HepG2 (cell line): ENCODE results near the gene SLC36A1. TPM values are rescaled to one million over a fixed set of nuclear protein-coding genes. Genes with fewer than 3 reads are reported as not detected.

Experiments
- ATAC-seq: fragments of 200-7000 bp; cut with Tn5 transposase; 3 replicates; pipeline ENCODE4 v1.9.1; 2020; ENCODE audit warnings: mild to moderate bottlenecking, moderate library complexity
- BruUV-seq: library from RNA; stranded (reverse); fragments of 400-500 nt; replicated peaks from 2 replicates; lab custom pipeline; 2021; lab: Mats Ljungman, UMichigan
- CTCF ChIA-PET: fragments of 300-600 bp; formaldehyde crosslinking; extraction: SDS; loops from one replicate; lab custom pipeline; 2021; ENCODE audit warnings: low total read pairs, inconsistent platforms, low intra/inter-chr PET ratio; lab: Yijun Ruan, JAX
- POLR2A ChIA-PET: fragments of 350-600 bp; sonication (Branson Sonifier 250); formaldehyde crosslinking; loops from one replicate; lab custom pipeline; 2020; ENCODE audit warnings: antibody characterized with exemption, inconsistent platforms; lab: Yijun Ruan, JAX
- DNase-seq: peaks from one replicate; pipeline ENCODE4 v3.0.0-alpha.2; 2015; ENCODE audit warnings: low spot score
- FAIRE-seq: peaks from 3 replicates; lab custom pipeline; 2011; peaks lifted over from hg19 to GRCh38; lab: Jason Lieb, UNC
- H2AFZ ChIP-seq: one replicate; pipeline ENCODE4 v1.6.1; 2011; ENCODE audit warnings: low read length, inconsistent platforms
- H3K27ac ChIP-seq: fragments of 300-600 bp; 3 replicates; pipeline ENCODE4 v1.8.0; 2011; ENCODE audit warnings: mixed run types, mild to moderate bottlenecking, mixed read lengths, low read length, inconsistent platforms; ENCODE audit not compliant: insufficient read depth; ENCODE audit errors: extremely low read length
- H3K27me3 ChIP-seq, 2 experiments: fragments of 200-600 bp in 1 of 2; 2 replicates in 1 of 2; 3 replicates in 1 of 2; pipeline versions ENCODE4 v1.6.0 to v1.8.0; 2011; ENCODE audit warnings: low read length in 2 of 2, mild to moderate bottlenecking in 2 of 2, moderate library complexity in 2 of 2, inconsistent platforms in 1 of 2; ENCODE audit not compliant: insufficient read depth in 2 of 2, control insufficient read depth in 1 of 2
- H3K36me3 ChIP-seq, 2 experiments: fragments of 200-600 bp in 1 of 2; replicated peaks in 1 of 2; 2 replicates in 1 of 2; 3 replicates in 1 of 2; pipeline versions ENCODE4 v1.5.1 to v1.8.0; 2011; ENCODE audit warnings: low read length in 2 of 2, inconsistent platforms in 1 of 2; ENCODE audit not compliant: insufficient read depth in 2 of 2, control insufficient read depth in 1 of 2
- H3K4me1 ChIP-seq: 2 replicates; pipeline ENCODE4 v1.5.1; 2012; ENCODE audit warnings: low read length, inconsistent platforms; ENCODE audit not compliant: insufficient read depth
- H3K4me2 ChIP-seq: 2 replicates; pipeline ENCODE4 v1.6.0; 2011; ENCODE audit warnings: low read depth, low read length, inconsistent platforms
- H3K4me3 ChIP-seq, 3 experiments: fragments of 200-600 bp in 1 of 3; sonication (generic), shearing (Covaris generic) in 1 of 3; replicated peaks in 1 of 3; 2 replicates each; pipeline ENCODE4 v1.5.1; 2011 to 2016; ENCODE audit warnings: low read length in 3 of 3, inconsistent platforms in 2 of 3, low read depth in 2 of 3, mild to moderate bottlenecking in 2 of 3, control low read depth in 1 of 3, mixed read lengths in 1 of 3; ENCODE audit not compliant: insufficient read depth in 1 of 3
- H3K79me2 ChIP-seq: one replicate; pipeline ENCODE4 v1.6.1; 2011; ENCODE audit warnings: low read length, inconsistent platforms; ENCODE audit not compliant: insufficient read depth
- H3K9ac ChIP-seq: 2 replicates; pipeline ENCODE4 v1.6.0; 2011; ENCODE audit warnings: mild to moderate bottlenecking, low read depth, low read length, inconsistent platforms; ENCODE audit not compliant: insufficient read depth
- H3K9me3 ChIP-seq: 2 replicates; pipeline ENCODE4 v1.5.1; 2012; ENCODE audit warnings: mild to moderate bottlenecking, low read length
- H4K20me1 ChIP-seq: 2 replicates; pipeline ENCODE4 v1.6.0; 2011; ENCODE audit warnings: inconsistent platforms, mild to moderate bottlenecking, low read length, moderate library complexity; ENCODE audit not compliant: insufficient read depth
- GTF3A ChIP-seq: sonication (generic); formaldehyde crosslinking; conservative IDR thresholded peaks from 2 replicates; pipeline ENCODE4 v1.4.0; 2020; ENCODE audit warnings: mild to moderate bottlenecking, missing genetic modification reagents
- SYNCRIP ChIP-seq: fragments of 200-400 bp; formaldehyde crosslinking; IDR thresholded peaks from 2 replicates; pipeline ENCODE4 v1.6.1; 2018; ENCODE audit warnings: mild to moderate bottlenecking, low read depth, low read length; ENCODE audit not compliant: insufficient read depth
- ZFP36 ChIP-seq: fragments of 150-350 bp; IDR thresholded peaks from 2 replicates; pipeline ENCODE4 v1.6.1; 2018; ENCODE audit warnings: borderline replicate concordance, low read length, low read depth; ENCODE audit not compliant: partially characterized antibody
- ZNF543 ChIP-seq: sonication (generic); formaldehyde crosslinking; IDR thresholded peaks from 2 replicates; pipeline ENCODE4 v1.4.0; 2020; ENCODE audit warnings: mild to moderate bottlenecking, missing genetic modification reagents
- ZNF883 ChIP-seq: sonication (generic); formaldehyde crosslinking; IDR thresholded peaks from 2 replicates; pipeline ENCODE4 v1.5.1; 2020; ENCODE audit warnings: mild to moderate bottlenecking, missing genetic modification reagents; ENCODE audit errors: not compliant biosample characterization
- WGBS: methylation state at CpG from one replicate; pipeline ENCODE4 v1.1.6; 2017; ENCODE audit warnings: low lambda C conversion rate; 5-methylcytosine and 5-hydroxymethylcytosine counted together
- in situ Hi-C: cut with HindIII; loops from 2 replicates; pipeline ENCODE4 v1.10.0; 2017; ENCODE audit warnings: low pct_unique_long_range_greater_than_20kb; ENCODE audit not compliant: extremely low pct_ligation_motif_present
- intact Hi-C: fragments of 100-400 bp; cut with micrococcal nuclease; formaldehyde crosslinking; loops from one replicate; pipeline ENCODE4 v1.10.0; 2022; ENCODE audit not compliant: unreplicated experiment
- polyA plus RNA-seq, 8 experiments: library from polyadenylated mRNA; depleted of rRNA in 3 of 8; stranded (reverse) in 7 of 8; unstranded in 1 of 8; fragments of >200 nt; fragmentation: Illumina TruSeq in 4 of 8; extraction: Trizol in 4 of 8; gene quantifications; 2 replicates each; pipeline versions ENCODE4 v1.2.1 to v1.2.3, GENCODE V29; 2011 to 2016; ENCODE audit warnings: low read depth in 4 of 8, missing spikeins in 1 of 8, mixed read lengths in 1 of 8; ENCODE audit not compliant: insufficient read depth in 1 of 8
- total RNA-seq, 5 experiments: library from RNA; depleted of rRNA; stranded (reverse); fragments of >200 nt; fragmentation: Illumina TruSeq; extraction: Trizol; gene quantifications; 2 replicates each; pipeline ENCODE4 v1.2.3, GENCODE V29; 2016; ENCODE audit warnings: low read depth in 1 of 5
- TF ChIP-seq, protein P1 (sequence below): IDR thresholded peaks from 2 replicates; pipeline ENCODE4 v1.6.1; 2018; ENCODE audit warnings: missing genetic modification reagents
- TF ChIP-seq, protein P2 (sequence below): IDR thresholded peaks from 2 replicates; pipeline ENCODE4 v1.6.1; 2016; ENCODE audit warnings: low read depth, borderline replicate concordance
- TF ChIP-seq, protein P3 (sequence below): sonication (generic); formaldehyde crosslinking; IDR thresholded peaks from 2 replicates; pipeline ENCODE4 v1.8.1; 2023; ENCODE audit warnings: mild to moderate bottlenecking, missing genetic modification reagents

The SLC36A1 gene
- total and polyA plus RNA-seq, 2 of the 13 experiments (the other 11 are each of a cell fraction or from before 2014, with no cell fraction given), result 8.0 to 8.9 TPM

DNA sequence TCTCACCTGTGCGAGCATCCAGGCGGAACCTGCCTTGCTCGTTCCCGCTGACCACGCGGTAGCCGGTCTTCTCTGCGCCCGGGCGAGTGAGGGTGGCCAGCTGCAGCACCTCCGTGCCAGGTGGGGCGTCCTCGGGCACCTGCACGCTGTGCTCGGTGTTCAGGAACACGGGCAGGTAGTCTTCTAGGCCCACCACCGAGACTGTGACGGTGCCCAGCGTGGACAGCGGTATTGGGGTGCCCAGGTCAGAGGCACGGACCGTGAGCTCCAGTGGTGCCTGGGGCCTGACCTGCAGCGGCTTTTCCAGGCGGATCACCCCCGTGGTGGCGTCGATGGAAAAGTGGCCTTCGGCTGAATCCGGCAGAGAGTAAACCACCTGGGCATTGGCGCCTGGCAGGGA, 84.2 kb downstream of the SLC36A1 start:
- DNase-seq (no peak), ATAC-seq (no peak)
- no TSS peak for BruUV-seq
- Histone ChIP-seq H3K27me3 (0 out of 5 replicates have a peak, but pooled peaks cover 0 to 3% of the 10 kb centered on the region in 2 experiments), H4K20me1 (no peaks in the 10 kb centered on the region), H3K4me1 (no peaks in the 10 kb centered on the region)
- in situ Hi-C loops, result no loop called here
- TF ChIP-seq, protein P1, sequence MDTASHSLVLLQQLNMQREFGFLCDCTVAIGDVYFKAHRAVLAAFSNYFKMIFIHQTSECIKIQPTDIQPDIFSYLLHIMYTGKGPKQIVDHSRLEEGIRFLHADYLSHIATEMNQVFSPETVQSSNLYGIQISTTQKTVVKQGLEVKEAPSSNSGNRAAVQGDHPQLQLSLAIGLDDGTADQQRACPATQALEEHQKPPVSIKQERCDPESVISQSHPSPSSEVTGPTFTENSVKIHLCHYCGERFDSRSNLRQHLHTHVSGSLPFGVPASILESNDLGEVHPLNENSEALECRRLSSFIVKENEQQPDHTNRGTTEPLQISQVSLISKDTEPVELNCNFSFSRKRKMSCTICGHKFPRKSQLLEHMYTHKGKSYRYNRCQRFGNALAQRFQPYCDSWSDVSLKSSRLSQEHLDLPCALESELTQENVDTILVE, result no peak
- TF ChIP-seq ZNF543 (CRISPR knock-in tag) (no peak), SYNCRIP (no peak), ZFP36 (no peak), ZNF883 (CRISPR knock-in tag) (no peak), GTF3A (CRISPR knock-in tag) (no peak)
- TF ChIP-seq, protein P2, sequence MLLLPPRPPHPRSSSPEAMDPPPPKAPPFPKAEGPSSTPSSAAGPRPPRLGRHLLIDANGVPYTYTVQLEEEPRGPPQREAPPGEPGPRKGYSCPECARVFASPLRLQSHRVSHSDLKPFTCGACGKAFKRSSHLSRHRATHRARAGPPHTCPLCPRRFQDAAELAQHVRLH, result no peak
- TF ChIP-seq, protein P3, sequence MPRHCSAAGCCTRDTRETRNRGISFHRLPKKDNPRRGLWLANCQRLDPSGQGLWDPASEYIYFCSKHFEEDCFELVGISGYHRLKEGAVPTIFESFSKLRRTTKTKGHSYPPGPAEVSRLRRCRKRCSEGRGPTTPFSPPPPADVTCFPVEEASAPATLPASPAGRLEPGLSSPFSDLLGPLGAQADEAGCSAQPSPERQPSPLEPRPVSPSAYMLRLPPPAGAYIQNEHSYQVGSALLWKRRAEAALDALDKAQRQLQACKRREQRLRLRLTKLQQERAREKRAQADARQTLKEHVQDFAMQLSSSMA, result no peak
- TF ChIP-seq, all 625 proteins: peak for 0
- no peak for FAIRE-seq
- Histone ChIP-seq H3K9ac (no peak overlapping the region), H3K9me3 (no peaks in the 10 kb centered on the region), H2AFZ (no peak overlapping the region), H3K4me3 (no peak overlapping the region), H3K36me3 (no peaks in the 10 kb centered on the region), H3K4me2 (no peak overlapping the region), H3K79me2 (no peaks in the 10 kb centered on the region), H3K27ac (no peak overlapping the region)
- POLR2A ChIA-PET, result no interaction called here
- 62% methylated on average over 16 of the region's 30 CpGs for WGBS
- CTCF ChIA-PET, result no interaction called here
- intact Hi-C loops, result no loop called here
